K562 (cell line): ENCODE results near the gene NAT14. TPM values are rescaled to one million over a fixed set of nuclear protein-coding genes. Genes with fewer than 3 reads are reported as not detected.

ENCODE experiments used
- ADNP ChIP-seq: fragments of 200-800 bp; sonication (Bioruptor generic); IDR thresholded peaks from 2 replicates; pipeline ENCODE4 v1.6.1; 2016; ENCODE audit warnings: missing genetic modification characterization, missing compliant biosample characterization
- HDAC1 ChIP-seq, 2 experiments: fragments of 450-650 bp; IDR thresholded peaks; 2 replicates each; pipeline ENCODE4 v1.6.1; 2016 to 2017; ENCODE audit warnings: inconsistent platforms in 1 of 2, mild to moderate bottlenecking in 1 of 2, moderate library complexity in 1 of 2
- NFE2 ChIP-seq: IDR thresholded peaks from 2 replicates; pipeline ENCODE4 v1.6.1; 2014; ENCODE audit warnings: antibody characterized with exemption, low read depth
- NFIX ChIP-seq: fragments of 250-450 bp; sonication (Bioruptor Pico); IDR thresholded peaks from 2 replicates; pipeline ENCODE4 v1.4.0; 2020; ENCODE audit warnings: low read depth, mild to moderate bottlenecking, moderate library complexity
- NR2C2 ChIP-seq, 2 experiments: fragments of 200-800 bp in 1 of 2; sonication (Bioruptor generic) in 1 of 2; sonication (generic) in 1 of 2; formaldehyde crosslinking in 1 of 2; IDR thresholded peaks; 2 replicates each; pipeline versions ENCODE4 v1.6.1 to v1.8.0; 2016 to 2022; ENCODE audit warnings: mild to moderate bottlenecking in 1 of 2, missing compliant biosample characterization in 1 of 2, missing genetic modification characterization in 1 of 2, missing genetic modification reagents in 1 of 2
- RBFOX2 ChIP-seq: fragments of 200-400 bp; formaldehyde crosslinking; IDR thresholded peaks from 2 replicates; pipeline ENCODE4 v1.6.1; 2017; ENCODE audit warnings: low read depth, mild to moderate bottlenecking, low read length, moderate library complexity
- RBM25 ChIP-seq: fragments of 200-400 bp; formaldehyde crosslinking; IDR thresholded peaks from 2 replicates; pipeline ENCODE4 v1.6.1; 2018; ENCODE audit warnings: low read length, low read depth, moderate library complexity; ENCODE audit not compliant: severe bottlenecking
- SMAD2 ChIP-seq: fragments of 150-350 bp; IDR thresholded peaks from 2 replicates; pipeline ENCODE4 v1.6.1; 2014; ENCODE audit warnings: low read depth, mild to moderate bottlenecking, low read length
- SP2 ChIP-seq: IDR thresholded peaks from 2 replicates; pipeline ENCODE4 v1.6.1; 2011; ENCODE audit warnings: mild to moderate bottlenecking, low read depth, low read length, moderate library complexity; ENCODE audit not compliant: poor library complexity, severe bottlenecking; ENCODE audit errors: extremely low read depth
- SREBF2 ChIP-seq: sonication (generic); formaldehyde crosslinking; IDR thresholded peaks from 2 replicates; pipeline ENCODE4 v1.4.0; 2020; ENCODE audit warnings: mild to moderate bottlenecking, missing genetic modification reagents
- STAT6 ChIP-seq: sonication (generic); formaldehyde crosslinking; IDR thresholded peaks from 2 replicates; pipeline ENCODE4 v1.8.1; 2023; ENCODE audit warnings: mild to moderate bottlenecking, missing genetic modification reagents
- TSHZ1 ChIP-seq: fragments of 250-450 bp; sonication (Bioruptor Pico); IDR thresholded peaks from 2 replicates; pipeline ENCODE4 v1.4.0; 2020; ENCODE audit warnings: mild to moderate bottlenecking, moderate library complexity
- UBTF ChIP-seq, 2 experiments: IDR thresholded peaks; 2 replicates each; pipeline ENCODE4 v1.6.1; 2012; ENCODE audit warnings: improper control_type of control experiment in 2 of 2, low read depth in 2 of 2, low read length in 2 of 2, borderline replicate concordance in 1 of 2
- ZBED1 ChIP-seq: IDR thresholded peaks from 2 replicates; pipeline ENCODE4 v1.6.1; 2014
- ZFX ChIP-seq: sonication (generic); formaldehyde crosslinking; IDR thresholded peaks from 2 replicates; pipeline ENCODE4 v1.8.0; 2022; ENCODE audit warnings: mild to moderate bottlenecking, missing genetic modification reagents, moderate library complexity
- ZNF174 ChIP-seq: fragments of 250-450 bp; sonication (Bioruptor Pico); IDR thresholded peaks from 2 replicates; pipeline ENCODE4 v1.4.0; 2020; ENCODE audit warnings: mild to moderate bottlenecking
- ZNF77 ChIP-seq: fragments of 250-450 bp; sonication (Bioruptor Pico); IDR thresholded peaks from 2 replicates; pipeline ENCODE4 v1.5.0; 2020
- ZNF79 ChIP-seq: fragments of 250-450 bp; sonication (Bioruptor Pico); IDR thresholded peaks from 2 replicates; pipeline ENCODE4 v1.4.0; 2020; ENCODE audit warnings: low read depth, mild to moderate bottlenecking, moderate library complexity
- ZSCAN29 ChIP-seq: fragments of 450-650 bp; IDR thresholded peaks from 2 replicates; pipeline ENCODE4 v1.6.1; 2017
- polyA plus RNA-seq, 8 experiments: library from polyadenylated mRNA; depleted of rRNA in 4 of 8; stranded (reverse) in 5 of 8; unstranded in 3 of 8; fragments of >200 nt; fragmentation: Nextera tagmentation in 2 of 8; fragmentation: Illumina TruSeq in 1 of 8; extraction: Ambion mirVana in 2 of 8; extraction: Trizol in 1 of 8; gene quantifications; 2 replicates each; pipeline versions ENCODE4 v1.2.1 to v1.2.3, GENCODE V29; 2011 to 2014; ENCODE audit warnings: inconsistent platforms in 1 of 8, missing spikeins in 1 of 8
- total RNA-seq, 7 experiments: library from RNA; depleted of rRNA in 6 of 7; stranded (reverse); fragments of >200 nt in 6 of 7; fragmentation: Illumina TruSeq in 2 of 7; extraction: Trizol in 2 of 7; gene quantifications; 2 replicates each; pipeline versions ENCODE4 v1.2.1 to v1.2.3, GENCODE V29; 2011 to 2021; ENCODE audit warnings: low replicate concordance in 1 of 7

The NAT14 gene
- total and polyA plus RNA-seq, 9 of the 15 experiments (the other 6 are each of a cell fraction or from before 2014, with no cell fraction given): 2.4 to 77.0 (median 26.7) TPM

- 0 out of 4 replicates have a peak, but pooled peaks of 1 of the 2 experiments have one; percentile 13 for TF ChIP-seq UBTF (IDR thresholded peaks at IDR 0.05; ENCODE audit: borderline replicate concordance in 1 of 2, low read depth in 2 of 2, low read length in 2 of 2)
- TF ChIP-seq SREBF2: no peak
- TF ChIP-seq ZSCAN29: no peak
- no peak for TF ChIP-seq STAT6 (CRISPR knock-in tag)
- peak; percentile 74 for TF ChIP-seq RBM25
- TF ChIP-seq RBFOX2: peak; percentile 68
- TF ChIP-seq NFIX (CRISPR knock-in tag): no peak
- TF ChIP-seq ZNF79 (CRISPR knock-in tag): no peak
- no peak for TF ChIP-seq ZNF174 (CRISPR knock-in tag)
- TF ChIP-seq ZFX: 0 out of 2 replicates have a peak, but pooled peaks have one; percentile 32
- no peak for TF ChIP-seq ADNP
- TF ChIP-seq SMAD2: no peak
- peak in 1 of 2 experiments; percentile 25; a peak in 1 of 4 replicates for TF ChIP-seq HDAC1 (IDR thresholded peaks at IDR 0.05)
- no peak for TF ChIP-seq NFE2
- no peak for TF ChIP-seq SP2
- peak; percentile 45 for TF ChIP-seq NR2C2 (CRISPR knock-in tag; IDR thresholded peaks at IDR 0.05)
- TF ChIP-seq NR2C2 (tag; IDR thresholded peaks at IDR 0.05): peak; percentile 93
- TF ChIP-seq ZNF77 (CRISPR knock-in tag): no peak
- TF ChIP-seq ZBED1: no peak
- no peak for TF ChIP-seq TSHZ1 (CRISPR knock-in tag)
Observed at GRCh38 chr19:55516878-55517620, 32.1 kb downstream of the NAT14 start (continued).
